ENCODE results near the gene TRMT10C. TPM values are rescaled to one million over a fixed set of nuclear protein-coding genes. Genes with fewer than 3 reads are reported as not detected.

TRMT10C gene
- 28.5 to 35.2 TPM (median 30.3 TPM) in 5 replicates for total RNA-seq (2022; extraction: Qiagen RNA extraction)

GRCh38 chr3:101561630-101562328, at the start of gene TRMT10C:
Gene TRMT10C (plus strand): TSS chr3:101561868. CDS start chr3:101564782, 2,914 bp downstream.

DNA sequence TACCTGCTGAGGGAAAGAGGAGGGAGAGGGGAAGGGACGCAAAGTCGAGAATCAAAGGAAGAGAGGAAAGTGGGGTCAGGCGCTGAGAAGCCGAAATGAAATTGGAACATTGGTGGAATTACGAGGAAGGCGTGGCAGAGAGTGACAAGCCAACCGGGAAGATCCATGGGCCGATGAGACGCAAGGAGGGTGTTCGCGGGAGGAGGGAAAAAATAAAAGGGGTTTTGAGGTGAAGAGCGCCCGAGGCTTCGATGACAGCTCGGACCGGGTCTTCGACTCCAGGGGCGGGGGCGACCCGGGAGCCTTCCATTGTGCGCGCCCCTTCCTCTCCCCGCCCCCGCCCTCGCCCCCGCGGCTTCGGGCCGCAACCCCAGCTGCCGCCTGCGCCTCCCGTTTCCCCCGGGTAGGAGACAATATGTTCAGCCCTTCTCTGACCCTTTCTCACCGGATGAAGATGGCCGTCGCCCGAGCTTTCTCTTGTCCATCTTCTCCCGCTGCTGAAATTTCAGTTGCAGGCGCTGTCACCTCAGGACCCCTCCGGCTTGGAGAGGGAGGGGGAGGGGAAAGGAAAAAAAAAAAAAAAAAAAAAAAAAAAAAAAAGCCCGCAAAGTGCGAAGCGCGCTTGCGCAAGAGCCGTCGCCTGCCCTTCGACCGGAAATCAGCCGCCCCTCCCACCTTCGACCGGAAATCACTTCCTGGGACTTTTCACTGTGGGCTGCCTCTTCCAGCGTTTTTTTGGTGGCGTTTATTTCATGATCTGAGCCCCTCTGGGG, 48.8 kb upstream of the TRMT10C start, which contains the start of gene SENP7:
Gene SENP7, minus strand, starts transcription at position 567 of the 773 bp plus-strand sequence. Its CDS starts 82 bp downstream, at position 485.

DNA sequence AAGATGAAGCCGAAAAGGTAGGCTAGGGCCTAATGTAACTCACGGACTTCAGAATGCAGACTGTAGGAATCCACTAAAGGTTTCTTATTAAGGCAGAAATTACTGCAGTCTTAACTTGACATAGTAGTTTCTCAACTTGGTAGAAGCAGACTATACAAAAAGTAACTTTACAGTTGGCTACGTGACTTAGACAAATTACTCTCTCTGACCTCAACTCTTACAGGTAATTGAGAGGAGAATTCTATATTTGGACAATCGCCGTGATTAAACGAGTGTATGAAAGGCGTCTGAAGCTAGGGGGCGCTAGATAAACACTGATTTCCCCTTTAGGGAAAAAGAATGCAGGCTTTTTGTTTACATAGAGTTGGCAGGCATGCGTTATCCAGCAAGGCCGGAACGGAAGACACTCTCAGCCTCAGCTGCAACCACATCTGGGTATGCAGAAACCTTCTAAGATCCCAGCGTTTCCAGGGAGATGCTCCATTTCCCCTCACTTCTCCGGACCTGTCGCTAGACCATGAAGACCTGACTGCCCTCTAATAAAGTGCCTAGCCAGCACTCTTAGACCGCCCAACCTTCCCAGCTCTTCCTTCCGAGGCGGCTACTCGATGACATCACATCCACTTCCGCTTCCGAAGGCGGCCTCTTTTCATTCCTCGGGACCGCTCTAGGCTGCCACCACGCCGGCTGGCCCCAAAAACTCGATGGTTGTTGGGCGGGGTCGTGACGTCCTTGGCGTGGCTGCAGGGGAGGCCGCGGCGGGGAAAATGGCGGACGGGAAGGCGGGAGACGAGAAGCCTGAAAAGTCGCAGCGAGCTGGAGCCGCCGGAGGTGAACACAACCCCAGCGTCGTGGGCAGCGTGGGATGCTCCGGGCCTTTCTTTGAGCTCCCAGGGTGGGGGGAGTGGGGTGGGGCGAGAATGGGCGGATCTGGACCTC, 12.1 kb downstream of the TRMT10C start, which contains the start of gene PCNP:
Gene PCNP, plus strand, starts transcription at position 732 of the 939 bp plus-strand sequence. Its CDS starts 36 bp downstream, at position 768.

Other genes starting within 250 kb of the TRMT10C start
- 0.01 TPM in 3 of 5 replicates, not detected in the others for gene IMPG2, start 241.3 kb upstream of the TRMT10C start, total RNA-seq (2022; extraction: Qiagen RNA extraction)
- gene SENP7, start 48.7 kb upstream of the TRMT10C start, total RNA-seq (2022; extraction: Qiagen RNA extraction), result 1.6 to 3.0 TPM (median 2.4 TPM) in 5 replicates
- gene PCNP, start 12.3 kb downstream of the TRMT10C start, total RNA-seq (2022; extraction: Qiagen RNA extraction), result 102 to 131 TPM (median 111 TPM) in 5 replicates
- 7.6 to 12.1 TPM (median 10.9 TPM) in 5 replicates for gene ZBTB11, start 115.3 kb downstream of the TRMT10C start, total RNA-seq (2022; extraction: Qiagen RNA extraction)
- gene RPL24, start 124.8 kb downstream of the TRMT10C start, total RNA-seq (2022; extraction: Qiagen RNA extraction), result 1,454 to 2,292 TPM (median 1,513 TPM) in 5 replicates
- gene CEP97, start 162.7 kb downstream of the TRMT10C start, total RNA-seq (2022; extraction: Qiagen RNA extraction), result 3.3 to 6.4 TPM (median 5.2 TPM) in 5 replicates
- gene NXPE3, start 217.3 kb downstream of the TRMT10C start, total RNA-seq (2022; extraction: Qiagen RNA extraction), result 17.3 to 23.2 TPM (median 21.2 TPM) in 5 replicates